ENCODE data around the gene SLC39A2. TPM values are rescaled to one million over a fixed set of nuclear protein-coding genes. Genes with fewer than 3 reads are reported as not detected.

Gene SLC39A2
- total and polyA plus RNA-seq, 2 experiments from 2014 or later, result not detected

- DNase-seq (ENCODE audit: low spot score) (peak; percentile 43), ATAC-seq (peak; percentile 62)
- Mint-ChIP-seq H3K27ac (no peak overlapping the region), H3K4me3 (no peak overlapping the region), H3K4me1 (peaks cover 23% of the 10 kb centered on the region), H3K27me3 (ENCODE audit: insufficient read depth, low read depth, poor library complexity) (peaks cover 2% of the 10 kb centered on the region), H3K9me3 (no peaks in the 10 kb centered on the region), H3K36me3 (ENCODE audit: low read depth) (peaks cover 4% of the 10 kb centered on the region)
- no peak overlapping the region for H3K4me2 ChIP-seq
- no peak overlapping the region for H3K4me3 ChIP-seq
- no peaks in the 10 kb centered on the region for H3K9me2 ChIP-seq (ENCODE audit: insufficient read depth)
- no peak for TF ChIP-seq EZH2phosphoT487 (IDR thresholded peaks at IDR 0.05; ENCODE audit: unreplicated experiment)
- no peak for TF ChIP-seq NANOG (IDR thresholded peaks at IDR 0.05; ENCODE audit: borderline replicate concordance)
- no peak for TF ChIP-seq STAT1 (IDR thresholded peaks at IDR 0.05; ENCODE audit: unreplicated experiment)
- H3K4me1 ChIP-seq (ENCODE audit: insufficient read depth), result peaks cover 6% of the 10 kb centered on the region
- H3K27me3 ChIP-seq (ENCODE audit: insufficient read depth), result no peaks in the 10 kb centered on the region
- H3K27ac ChIP-seq (ENCODE audit: low read depth), result no peak overlapping the region
- no peaks in the 10 kb centered on the region for H3K79me2 ChIP-seq (replicated peaks; ENCODE audit: insufficient read depth)
- no peaks in the 10 kb centered on the region for H4K20me1 ChIP-seq (replicated peaks; ENCODE audit: insufficient read depth)
- 0 out of 2 replicates have a peak overlapping the region, but pooled peaks have one; percentile 63 for H2AFZ ChIP-seq
- H3F3A ChIP-seq (replicated peaks; ENCODE audit: low read depth), result 0 out of 2 replicates have a peak, but pooled peaks cover 4% of the 10 kb centered on the region
- peaks cover 4% of the 10 kb centered on the region for H3K36me3 ChIP-seq (ENCODE audit: insufficient read depth)
Observed at GRCh38 chr14:21001218-21001617, 2.1 kb downstream of the SLC39A2 start.

- Histone ChIP-seq H3K36me3 (ENCODE audit: insufficient read depth) (no peaks in the 10 kb centered on the region), H2AFZ (0 out of 2 replicates have a peak overlapping the region, but pooled peaks have one; percentile 69), H3K27ac (ENCODE audit: low read depth) (no peak overlapping the region), H3K4me2 (no peak overlapping the region), H3K27me3 (ENCODE audit: insufficient read depth) (no peaks in the 10 kb centered on the region), H3K9me2 (ENCODE audit: insufficient read depth) (no peaks in the 10 kb centered on the region), H3K79me2 (replicated peaks; ENCODE audit: insufficient read depth) (no peaks in the 10 kb centered on the region), H4K20me1 (replicated peaks; ENCODE audit: insufficient read depth) (no peaks in the 10 kb centered on the region), H3K4me1 (ENCODE audit: insufficient read depth) (0 out of 2 replicates have a peak, but pooled peaks cover under 1% of the 10 kb centered on the region), H3F3A (replicated peaks; ENCODE audit: low read depth) (no peaks in the 10 kb centered on the region), H3K4me3 (no peak overlapping the region)
- DNase-seq (ENCODE audit: low spot score), result no peak
- H3K27ac Mint-ChIP-seq, result no peak overlapping the region
- H3K4me3 Mint-ChIP-seq, result no peak overlapping the region
- H3K9me3 Mint-ChIP-seq, result no peaks in the 10 kb centered on the region
- peaks cover 2% of the 10 kb centered on the region for H3K27me3 Mint-ChIP-seq (ENCODE audit: insufficient read depth, low read depth, poor library complexity)
- no peak for ATAC-seq
- H3K36me3 Mint-ChIP-seq (ENCODE audit: low read depth), result no peaks in the 10 kb centered on the region
- peaks cover 11% of the 10 kb centered on the region for H3K4me1 Mint-ChIP-seq
- TF ChIP-seq POLR2AphosphoS5 (IDR thresholded peaks at IDR 0.05; ENCODE audit: low read depth), result no peak
- no peak for TF ChIP-seq JUNB (IDR thresholded peaks at IDR 0.05; ENCODE audit: unreplicated experiment)
- TF ChIP-seq REST (IDR thresholded peaks at IDR 0.05; ENCODE audit: unreplicated experiment), result no peak
- no peak for TF ChIP-seq ZNF462 (CRISPR knock-in tag; IDR thresholded peaks at IDR 0.05)
- TF ChIP-seq ETS1 (IDR thresholded peaks at IDR 0.05), result no peak
- TF ChIP-seq EZH2phosphoT487 (IDR thresholded peaks at IDR 0.05; ENCODE audit: unreplicated experiment), result no peak
- TF ChIP-seq CTCF (conservative IDR thresholded peaks at IDR 0.05; ENCODE audit: low read depth in 2 of 2), result no peak
Observed at GRCh38 chr14:21003788-21004346, 4.8 kb downstream of the SLC39A2 start.
